Measurements from ENCODE around the gene SREK1.
"Not testable (repeated sequence)": the region's sequence is repeated elsewhere in the genome, so short reads cannot be mapped to it uniquely, and the experiment has no call there.

GRCh38 chr5:66136944-66137343 is 7.2 kb upstream of the SREK1 start:
- TF ChIP-seq CTCF (IDR thresholded peaks at IDR 0.05; ENCODE audit: borderline replicate concordance, extremely low read depth, low read length, poor library complexity, severe bottlenecking); EZH2 (IDR thresholded peaks at IDR 0.05; ENCODE audit: borderline replicate concordance, low read depth, low read length, severe bottlenecking): not testable (repeated sequence)

Measured in DND-41 (cell line).